DMS153 treated with DMSO at 0.1 percent for 48 hours (cell line): ENCODE measurements around the gene FXR2.

Experiments
- DNase-seq: peaks from one replicate; lab custom pipeline; 2025; ENCODE audit not compliant: unreplicated experiment; lab: John Stamatoyannopoulos, UW

Gene FXR2

DNA sequence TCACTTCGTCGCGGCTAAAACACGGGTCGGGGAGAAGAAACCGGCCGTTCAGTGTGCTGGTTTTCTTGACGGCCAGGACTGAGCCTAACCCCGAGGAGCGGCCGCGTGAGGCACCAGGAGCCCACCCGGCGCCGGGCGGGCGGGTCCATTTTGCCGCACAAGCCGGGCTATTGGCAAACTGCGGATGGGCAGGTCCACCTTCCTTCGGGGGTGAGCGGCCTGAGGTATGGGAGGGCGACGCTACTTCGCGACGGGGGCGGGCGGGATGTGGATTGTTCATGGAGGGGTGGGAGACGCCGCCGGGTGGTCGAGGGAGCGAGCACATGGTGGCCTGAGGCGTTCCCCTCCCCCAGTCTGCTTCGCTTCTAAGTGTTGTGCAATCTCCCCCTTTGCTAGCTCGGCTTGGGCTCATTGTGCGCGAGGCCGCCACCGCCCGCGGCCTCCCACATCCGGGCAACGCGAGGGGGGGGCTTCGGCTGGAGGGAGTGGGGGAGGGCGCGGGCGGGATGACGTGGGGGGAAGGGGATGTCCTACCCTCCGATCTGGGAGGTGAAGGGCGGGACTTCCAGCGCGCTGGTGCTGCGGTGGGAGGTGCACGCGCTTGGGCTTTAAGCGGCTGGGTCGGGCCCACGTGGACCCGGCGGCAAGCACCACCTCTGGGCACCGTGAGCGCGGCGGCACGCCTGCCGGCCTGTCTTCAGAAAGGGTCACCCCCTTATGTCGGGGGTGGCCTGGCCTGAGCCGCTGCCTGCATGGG is 41.2 kb downstream of the FXR2 start:
- DNase-seq: no peak

DNA sequence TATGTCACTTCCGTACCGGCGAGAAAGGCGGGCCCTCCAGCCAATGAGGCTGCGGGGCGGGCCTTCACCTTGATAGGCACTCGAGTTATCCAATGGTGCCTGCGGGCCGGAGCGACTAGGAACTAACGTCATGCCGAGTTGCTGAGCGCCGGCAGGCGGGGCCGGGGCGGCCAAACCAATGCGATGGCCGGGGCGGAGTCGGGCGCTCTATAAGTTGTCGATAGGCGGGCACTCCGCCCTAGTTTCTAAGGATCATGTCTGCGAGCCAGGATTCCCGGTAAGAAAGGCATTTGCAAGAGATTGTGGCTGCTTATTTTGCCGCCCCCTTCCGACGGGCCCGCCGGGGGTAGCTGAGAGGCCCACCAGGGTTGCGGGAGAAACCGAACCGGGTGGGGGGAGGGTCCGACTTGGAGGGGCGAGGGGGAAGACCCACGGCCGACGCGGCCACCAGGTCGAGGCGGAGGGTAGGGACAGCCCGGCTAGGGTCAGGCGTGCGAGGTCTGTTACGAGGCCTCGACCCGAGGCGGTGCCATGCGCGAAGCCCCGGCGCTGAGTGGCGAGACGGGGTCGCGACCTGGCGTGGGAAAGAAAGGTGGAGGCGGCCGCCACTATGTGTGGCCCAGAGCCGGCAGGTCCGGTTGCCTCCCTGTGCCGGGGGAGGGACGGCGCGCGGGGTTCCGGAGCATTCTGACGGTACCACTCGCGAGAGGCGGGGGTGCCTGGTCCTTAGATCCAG is 41.9 kb downstream of the FXR2 start:
- DNase-seq: peak; percentile 81

DNA sequence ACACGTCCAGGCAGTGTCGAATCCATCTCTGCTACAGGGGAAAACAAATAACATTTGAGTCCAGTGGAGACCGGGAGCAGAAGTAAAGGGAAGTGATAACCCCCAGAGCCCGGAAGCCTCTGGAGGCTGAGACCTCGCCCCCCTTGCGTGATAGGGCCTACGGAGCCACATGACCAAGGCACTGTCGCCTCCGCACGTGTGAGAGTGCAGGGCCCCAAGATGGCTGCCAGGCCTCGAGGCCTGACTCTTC is 42.4 kb downstream of the FXR2 start:
- no peak for DNase-seq

DNA sequence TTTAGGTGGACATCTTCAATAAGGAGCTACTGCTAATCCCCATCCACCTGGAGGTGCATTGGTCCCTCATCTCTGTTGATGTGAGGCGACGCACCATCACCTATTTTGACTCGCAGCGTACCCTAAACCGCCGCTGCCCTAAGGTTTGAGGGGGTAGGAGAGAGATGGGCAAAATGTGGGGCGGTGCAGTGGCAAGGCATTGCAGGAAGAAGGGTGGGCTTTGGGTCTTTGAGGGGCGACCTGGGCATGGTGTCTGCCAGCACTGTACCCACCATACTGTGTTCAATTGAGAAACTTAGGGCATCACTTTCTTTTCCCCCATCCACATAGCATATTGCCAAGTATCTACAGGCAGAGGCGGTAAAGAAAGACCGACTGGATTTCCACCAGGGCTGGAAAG is 44.3 kb downstream of the FXR2 start:
- no peak for DNase-seq

DNA sequence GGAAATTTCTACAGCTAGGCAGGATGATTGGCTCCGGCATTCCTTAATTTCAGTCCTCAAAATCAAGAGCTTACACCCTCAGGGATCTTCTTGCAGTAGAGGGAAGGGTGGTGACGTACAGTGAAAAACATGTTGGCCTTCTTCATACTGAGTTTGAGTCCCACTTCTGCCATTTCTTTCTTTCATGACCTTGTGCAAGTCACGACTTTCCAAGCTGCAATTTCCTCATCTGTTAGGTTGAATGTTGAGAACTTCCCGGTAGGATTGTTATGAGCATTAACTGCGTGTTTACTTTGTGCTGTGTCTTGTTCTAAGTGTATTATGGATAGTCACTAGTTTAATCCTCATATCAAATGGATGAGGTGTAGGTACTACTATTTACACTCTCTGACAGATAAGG is 45.1 kb downstream of the FXR2 start:
- DNase-seq: no peak

DNA sequence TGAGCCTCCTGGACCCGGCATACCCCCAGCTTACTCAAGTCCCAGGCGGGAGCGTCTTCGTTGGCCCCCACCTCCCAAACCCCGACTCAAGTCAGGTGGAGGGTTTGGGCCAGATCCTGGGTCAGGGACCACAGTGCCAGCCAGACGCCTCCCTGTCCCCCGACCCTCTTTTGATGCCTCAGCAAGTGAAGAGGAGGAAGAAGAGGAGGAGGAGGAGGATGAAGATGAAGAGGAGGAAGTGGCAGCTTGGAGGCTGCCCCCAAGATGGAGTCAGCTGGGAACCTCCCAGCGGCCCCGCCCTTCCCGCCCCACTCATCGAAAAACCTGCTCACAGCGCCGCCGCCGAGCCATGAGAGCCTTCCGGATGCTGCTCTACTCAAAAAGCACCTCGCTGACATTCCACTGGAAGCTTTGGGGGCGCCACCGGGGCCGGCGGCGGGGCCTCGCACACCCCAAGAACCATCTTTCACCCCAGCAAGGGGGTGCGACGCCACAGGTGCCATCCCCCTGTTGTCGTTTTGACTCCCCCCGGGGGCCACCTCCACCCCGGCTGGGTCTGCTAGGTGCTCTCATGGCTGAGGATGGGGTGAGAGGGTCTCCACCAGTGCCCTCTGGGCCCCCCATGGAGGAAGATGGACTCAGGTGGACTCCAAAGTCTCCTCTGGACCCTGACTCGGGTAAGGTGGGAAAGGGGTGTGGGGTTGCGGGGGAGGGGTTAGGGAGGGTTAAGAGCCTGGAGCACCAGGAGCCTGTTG is 51.4 kb downstream of the FXR2 start:
- DNase-seq: no peak

DNA sequence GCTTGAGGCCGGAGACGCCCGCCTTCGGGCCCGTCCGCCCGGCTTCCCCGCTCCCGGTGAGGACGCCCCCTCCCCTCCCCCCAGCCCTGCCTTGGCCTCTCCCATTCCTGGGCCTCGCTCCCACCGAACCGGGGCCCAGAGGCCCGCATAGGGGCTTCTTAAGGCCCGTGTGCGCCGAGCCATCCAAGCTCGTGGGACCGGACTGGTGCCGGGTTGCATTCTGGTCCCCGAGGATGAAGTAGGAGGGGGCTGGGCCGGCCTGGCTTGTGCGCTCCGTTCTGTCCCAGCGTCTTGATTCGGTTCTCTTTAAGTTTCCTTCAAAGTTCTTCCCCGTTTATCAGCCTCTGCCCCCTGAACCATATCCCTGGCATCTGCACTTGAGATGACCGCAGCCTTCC is 52.5 kb downstream of the FXR2 start:
- DNase-seq: no peak

DNA sequence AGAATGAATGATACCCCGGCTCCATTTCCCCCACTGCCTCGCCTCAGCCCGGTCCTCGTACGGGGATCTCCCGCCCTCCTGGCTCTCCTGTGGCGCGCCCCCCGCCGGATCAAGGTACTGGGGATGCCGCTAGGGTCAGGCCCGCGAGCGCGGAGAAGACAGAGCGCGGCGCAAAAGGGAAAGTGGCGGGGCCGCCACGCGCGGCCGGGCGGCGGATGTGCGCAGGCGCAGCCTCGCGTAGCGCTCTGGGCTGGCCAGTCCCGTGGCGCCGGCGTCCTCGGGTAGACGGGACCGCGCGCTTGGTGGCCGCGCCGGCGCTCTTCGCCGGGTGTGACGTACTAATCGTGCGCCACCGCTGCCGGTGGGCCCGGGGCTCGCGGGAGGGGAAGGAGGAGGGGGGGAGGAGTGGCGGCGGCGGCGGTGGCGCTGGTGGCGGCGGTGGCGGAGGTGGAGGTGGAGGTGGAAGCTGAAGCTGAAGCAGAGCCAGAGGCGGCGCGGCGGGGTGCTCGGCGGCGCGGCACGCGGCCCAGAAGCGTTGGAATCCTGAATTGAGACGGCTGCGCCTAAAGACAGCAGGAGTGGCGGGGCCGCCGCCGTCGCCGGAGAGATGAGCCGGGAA is 53.0 kb downstream of the FXR2 start, which contains the start of gene SENP3:
Gene SENP3, plus strand, starts transcription at position 331 of the 619 bp plus-strand sequence. CDS start 1,158 bp downstream, outside the sequence.
- no peak for DNase-seq

DNA sequence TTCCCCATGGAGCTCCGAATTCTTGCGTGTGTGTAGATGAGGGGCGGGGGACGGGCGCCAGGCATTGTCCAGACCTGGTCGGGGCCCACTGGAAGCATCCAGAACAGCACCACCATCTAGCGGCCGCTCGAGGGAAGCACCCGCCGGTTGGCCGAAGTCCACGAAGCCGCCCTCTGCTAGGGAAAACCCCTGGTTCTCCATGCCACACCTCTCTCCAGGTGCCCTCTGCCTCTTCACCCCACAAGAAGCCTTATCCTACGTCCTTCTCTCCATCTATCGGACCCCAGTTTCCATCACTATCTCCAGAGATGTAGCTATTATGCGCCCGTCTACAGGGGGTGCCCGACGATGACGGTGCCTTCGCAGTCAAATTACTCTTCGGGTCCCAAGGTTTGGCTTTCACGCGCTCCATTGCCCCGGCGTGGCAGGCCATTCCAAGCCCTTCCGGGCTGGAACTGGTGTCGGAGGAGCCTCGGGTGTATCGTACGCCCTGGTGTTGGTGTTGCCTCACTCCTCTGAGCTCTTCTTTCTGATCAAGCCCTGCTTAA is 53.6 kb downstream of the FXR2 start:
- peak; percentile 48 for DNase-seq

DNA sequence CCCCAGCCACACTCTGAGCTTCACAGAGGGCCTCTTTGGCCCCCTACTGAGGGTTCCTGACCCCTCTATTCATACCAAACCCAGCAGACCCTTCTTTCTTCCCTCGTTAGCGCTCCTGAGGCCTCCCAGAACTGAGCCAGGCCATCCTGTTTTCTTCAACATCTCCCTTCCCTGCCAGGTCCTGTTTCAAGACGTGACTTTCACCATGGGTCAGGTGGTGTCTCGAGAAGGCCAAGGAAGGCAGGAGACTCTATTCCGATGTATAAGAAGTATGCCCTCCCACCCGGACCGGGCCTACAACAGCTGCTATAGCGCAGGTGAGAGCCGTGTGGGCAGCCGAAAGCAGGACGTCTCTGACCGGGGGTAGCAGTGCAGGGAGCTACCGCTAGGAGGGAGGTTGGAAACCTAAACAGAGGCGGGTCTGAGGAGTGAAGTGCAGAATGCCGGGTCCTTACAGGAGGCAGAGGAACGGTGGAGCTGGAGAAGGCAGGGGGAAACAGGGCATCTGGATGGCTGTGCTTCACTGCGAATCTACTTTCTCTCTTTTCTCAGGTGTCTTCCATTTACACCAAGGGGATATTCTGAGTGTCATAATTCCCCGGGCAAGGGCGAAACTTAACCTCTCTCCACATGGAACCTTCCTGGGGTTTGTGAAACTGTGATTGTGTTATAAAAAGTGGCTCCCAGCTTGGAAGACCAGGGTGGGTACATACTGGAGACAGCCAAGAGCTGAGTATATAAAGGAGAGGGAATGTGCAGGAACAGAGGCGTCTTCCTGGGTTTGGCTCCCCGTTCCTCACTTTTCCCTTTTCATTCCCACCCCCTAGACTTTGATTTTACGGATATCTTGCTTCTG is 54.3 kb downstream of the FXR2 start:
- no peak for DNase-seq

DNA sequence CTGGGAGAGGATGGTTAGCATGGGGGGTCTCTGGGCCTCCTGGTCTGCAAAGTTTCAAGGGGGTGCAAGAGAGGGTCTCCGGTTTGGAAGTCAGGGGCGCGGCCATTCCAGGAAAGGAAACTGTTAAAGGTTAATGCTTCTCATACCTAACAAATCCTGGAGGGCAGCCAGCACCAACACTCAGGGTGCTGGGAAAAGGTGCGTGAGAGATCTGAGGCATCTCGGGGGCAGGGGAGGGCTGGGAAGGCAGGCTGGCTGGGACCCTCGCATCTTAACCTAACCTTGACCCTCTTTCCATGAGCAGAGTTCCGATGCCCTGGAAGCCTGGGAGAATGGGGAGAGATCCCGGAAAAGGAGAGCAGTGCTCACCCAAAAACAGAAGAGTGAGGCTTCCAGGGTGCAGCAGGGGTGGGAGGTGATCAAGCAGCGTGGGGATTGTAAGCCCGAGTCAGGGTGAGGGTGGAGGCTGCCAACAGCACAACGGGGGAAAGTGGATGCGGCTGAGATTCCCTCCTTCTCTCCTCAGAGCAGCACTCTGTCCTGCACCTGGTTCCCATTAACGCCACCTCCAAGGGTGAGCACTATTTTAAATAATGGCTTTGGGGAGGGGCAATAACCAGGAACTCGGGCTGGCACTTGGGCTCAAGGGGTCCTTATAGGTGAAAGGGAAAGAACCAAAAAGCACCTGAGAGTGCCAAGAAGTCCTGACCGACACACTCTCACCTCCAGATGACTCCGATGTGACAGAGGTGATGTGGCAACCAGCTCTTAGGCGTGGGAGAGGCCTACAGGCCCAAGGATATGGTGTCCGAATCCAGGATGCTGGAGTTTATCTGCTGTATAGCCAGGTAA is 55.2 kb downstream of the FXR2 start:
- no peak for DNase-seq

DNA sequence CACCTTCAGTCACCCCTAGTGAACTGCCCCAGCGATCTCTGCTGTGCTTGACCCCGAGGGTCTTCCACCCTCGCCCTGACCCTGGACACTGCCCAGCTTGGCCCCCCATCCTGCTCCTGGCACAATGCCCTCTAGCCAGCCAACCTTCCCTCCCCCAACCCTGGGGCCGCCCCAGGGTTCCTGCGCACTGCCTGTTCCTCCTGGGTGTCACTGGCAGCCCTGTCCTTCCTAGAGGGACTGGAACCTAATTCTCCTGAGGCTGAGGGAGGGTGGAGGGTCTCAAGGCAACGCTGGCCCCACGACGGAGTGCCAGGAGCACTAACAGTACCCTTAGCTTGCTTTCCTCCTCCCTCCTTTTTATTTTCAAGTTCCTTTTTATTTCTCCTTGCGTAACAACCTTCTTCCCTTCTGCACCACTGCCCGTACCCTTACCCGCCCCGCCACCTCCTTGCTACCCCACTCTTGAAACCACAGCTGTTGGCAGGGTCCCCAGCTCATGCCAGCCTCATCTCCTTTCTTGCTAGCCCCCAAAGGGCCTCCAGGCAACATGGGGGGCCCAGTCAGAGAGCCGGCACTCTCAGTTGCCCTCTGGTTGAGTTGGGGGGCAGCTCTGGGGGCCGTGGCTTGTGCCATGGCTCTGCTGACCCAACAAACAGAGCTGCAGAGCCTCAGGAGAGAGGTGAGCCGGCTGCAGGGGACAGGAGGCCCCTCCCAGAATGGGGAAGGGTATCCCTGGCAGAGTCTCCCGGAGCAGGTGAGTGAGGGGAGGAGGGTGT is 56.0 kb downstream of the FXR2 start, which contains the start of gene TNFSF13:
Gene TNFSF13, plus strand, starts transcription at position 207 of the 776 bp plus-strand sequence. Its CDS starts 290 bp downstream, at position 497.
- DNase-seq: no peak

DNA sequence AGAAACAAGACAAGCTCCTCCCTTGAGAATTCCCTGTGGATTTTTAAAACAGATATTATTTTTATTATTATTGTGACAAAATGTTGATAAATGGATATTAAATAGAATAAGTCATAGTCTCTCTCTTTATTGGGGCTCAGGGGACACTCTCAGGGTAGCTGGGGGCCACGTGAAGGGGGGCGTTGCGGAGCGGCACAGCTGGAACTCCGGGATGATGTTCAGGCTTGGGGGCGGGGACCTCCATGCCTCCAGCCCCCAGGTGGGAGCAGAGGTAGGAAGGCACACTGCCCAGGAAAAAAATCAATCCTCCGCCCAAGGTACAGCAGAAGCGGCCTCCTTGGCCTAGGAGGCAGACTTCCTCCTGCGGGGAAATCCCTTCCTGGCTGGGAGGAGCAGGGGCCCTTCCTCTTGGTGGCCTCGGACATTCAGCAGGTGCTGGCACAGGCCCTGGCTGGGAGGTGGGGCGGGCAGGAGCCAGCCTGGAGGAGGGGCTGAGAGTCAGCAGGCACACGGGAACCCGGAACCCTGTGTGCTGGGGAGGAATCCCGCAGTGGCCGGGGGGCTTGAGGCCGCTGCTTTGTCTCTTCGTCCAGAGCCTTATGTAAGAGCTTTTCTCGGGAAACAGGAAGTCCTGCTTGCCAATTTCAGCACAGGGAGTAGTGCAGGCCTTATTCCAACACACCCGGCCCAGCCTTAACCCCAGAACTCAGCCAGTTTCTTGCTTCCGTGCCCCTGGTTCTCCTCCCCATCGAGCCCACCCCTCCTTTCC is 56.7 kb downstream of the FXR2 start:
- peak; percentile 54 for DNase-seq

DNA sequence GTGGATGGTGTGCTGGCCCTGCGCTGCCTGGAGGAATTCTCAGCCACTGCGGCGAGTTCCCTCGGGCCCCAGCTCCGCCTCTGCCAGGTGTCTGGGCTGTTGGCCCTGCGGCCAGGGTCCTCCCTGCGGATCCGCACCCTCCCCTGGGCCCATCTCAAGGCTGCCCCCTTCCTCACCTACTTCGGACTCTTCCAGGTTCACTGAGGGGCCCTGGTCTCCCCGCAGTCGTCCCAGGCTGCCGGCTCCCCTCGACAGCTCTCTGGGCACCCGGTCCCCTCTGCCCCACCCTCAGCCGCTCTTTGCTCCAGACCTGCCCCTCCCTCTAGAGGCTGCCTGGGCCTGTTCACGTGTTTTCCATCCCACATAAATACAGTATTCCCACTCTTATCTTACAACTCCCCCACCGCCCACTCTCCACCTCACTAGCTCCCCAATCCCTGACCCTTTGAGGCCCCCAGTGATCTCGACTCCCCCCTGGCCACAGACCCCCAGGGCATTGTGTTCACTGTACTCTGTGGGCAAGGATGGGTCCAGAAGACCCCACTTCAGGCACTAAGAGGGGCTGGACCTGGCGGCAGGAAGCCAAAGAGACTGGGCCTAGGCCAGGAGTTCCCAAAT is 57.4 kb downstream of the FXR2 start:
- no peak for DNase-seq

DNA sequence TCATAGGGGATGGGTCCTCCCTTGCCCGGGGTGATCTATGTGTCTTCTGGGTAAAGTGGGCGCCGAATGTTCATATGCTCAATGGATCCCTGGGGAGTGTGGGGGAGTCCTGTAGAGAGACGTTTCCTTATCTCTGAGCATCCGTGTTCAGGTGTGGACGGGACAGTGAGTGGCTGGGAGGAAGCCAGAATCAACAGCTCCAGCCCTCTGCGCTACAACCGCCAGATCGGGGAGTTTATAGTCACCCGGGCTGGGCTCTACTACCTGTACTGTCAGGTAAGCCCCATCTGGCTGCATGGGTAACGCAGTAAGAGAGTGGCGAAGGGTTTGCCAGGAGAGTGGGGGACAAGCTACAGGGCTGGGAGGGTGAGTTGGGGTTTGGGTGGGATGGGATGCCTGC is 58.1 kb downstream of the FXR2 start:
- DNase-seq: no peak

DNA sequence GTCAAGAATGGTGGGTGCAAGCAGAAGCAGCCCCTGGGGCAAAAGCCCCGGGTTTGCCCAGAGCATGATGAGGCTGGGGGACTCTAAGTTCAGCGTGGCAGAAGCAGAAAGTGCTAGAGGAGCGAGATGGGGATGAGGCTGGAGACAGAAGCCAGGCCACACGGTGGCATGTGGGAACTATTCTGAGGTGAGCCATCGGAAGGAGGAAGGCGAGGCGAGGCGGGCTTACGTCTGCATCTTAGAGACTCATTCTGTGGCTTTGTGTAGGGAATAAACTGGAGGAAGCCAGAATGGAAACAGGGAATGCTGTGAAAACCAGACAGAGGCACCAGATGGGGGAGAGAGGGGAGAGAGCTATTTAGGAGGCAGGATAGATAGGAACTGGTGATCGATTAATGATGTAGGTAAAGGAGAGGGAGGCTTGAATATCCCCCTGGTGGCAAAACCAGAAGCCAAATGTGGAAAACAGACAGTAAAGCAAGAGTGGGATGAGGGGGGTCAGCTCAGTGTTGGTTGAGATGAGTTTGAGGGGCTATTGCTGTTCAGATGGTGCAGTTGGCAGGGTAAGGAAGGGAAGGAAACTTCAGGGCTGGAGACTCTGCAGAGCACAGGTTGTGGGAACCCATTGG is 59.3 kb downstream of the FXR2 start:
- no peak for DNase-seq

DNA sequence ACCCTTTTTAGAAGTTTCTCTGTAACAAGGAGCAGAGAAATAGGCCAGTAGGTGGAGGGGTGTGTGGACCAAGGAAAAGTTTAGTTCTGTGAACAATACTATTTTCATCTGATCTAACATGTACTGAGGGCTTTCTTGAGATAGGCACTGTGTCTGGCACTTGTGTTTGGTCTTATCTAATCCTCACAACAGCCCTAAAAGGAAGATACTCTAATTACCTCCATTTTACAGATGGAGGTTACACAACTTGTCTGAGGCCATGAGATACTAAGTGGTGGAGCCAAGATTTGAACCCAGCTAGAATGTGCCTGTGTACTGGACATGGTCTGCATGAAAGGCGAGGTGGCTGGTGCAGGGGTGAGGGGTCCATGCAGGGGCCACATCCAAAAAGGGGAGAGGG is 61.3 kb downstream of the FXR2 start:
- DNase-seq: no peak
